ENCODE results near the gene VWA3B.

GRCh38 chr2:98311090-98311489 is 224.1 kb downstream of the VWA3B start:
- TF ChIP-seq, protein P1, sequence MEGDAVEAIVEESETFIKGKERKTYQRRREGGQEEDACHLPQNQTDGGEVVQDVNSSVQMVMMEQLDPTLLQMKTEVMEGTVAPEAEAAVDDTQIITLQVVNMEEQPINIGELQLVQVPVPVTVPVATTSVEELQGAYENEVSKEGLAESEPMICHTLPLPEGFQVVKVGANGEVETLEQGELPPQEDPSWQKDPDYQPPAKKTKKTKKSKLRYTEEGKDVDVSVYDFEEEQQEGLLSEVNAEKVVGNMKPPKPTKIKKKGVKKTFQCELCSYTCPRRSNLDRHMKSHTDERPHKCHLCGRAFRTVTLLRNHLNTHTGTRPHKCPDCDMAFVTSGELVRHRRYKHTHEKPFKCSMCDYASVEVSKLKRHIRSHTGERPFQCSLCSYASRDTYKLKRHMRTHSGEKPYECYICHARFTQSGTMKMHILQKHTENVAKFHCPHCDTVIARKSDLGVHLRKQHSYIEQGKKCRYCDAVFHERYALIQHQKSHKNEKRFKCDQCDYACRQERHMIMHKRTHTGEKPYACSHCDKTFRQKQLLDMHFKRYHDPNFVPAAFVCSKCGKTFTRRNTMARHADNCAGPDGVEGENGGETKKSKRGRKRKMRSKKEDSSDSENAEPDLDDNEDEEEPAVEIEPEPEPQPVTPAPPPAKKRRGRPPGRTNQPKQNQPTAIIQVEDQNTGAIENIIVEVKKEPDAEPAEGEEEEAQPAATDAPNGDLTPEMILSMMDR (conservative IDR thresholded peaks at IDR 0.05; ENCODE audit: low read length) = no peak
- TF ChIP-seq EZH2phosphoT487 (IDR thresholded peaks at IDR 0.05; ENCODE audit: borderline replicate concordance) = no peak
